Right hindlimb (tissue), 1 donor: ENCODE results near the gene AGPAT3.

Experiments
- DNase-seq: peaks from one replicate; pipeline ENCODE4 v3.0.0-alpha.2; 2018

The AGPAT3 gene

DNA sequence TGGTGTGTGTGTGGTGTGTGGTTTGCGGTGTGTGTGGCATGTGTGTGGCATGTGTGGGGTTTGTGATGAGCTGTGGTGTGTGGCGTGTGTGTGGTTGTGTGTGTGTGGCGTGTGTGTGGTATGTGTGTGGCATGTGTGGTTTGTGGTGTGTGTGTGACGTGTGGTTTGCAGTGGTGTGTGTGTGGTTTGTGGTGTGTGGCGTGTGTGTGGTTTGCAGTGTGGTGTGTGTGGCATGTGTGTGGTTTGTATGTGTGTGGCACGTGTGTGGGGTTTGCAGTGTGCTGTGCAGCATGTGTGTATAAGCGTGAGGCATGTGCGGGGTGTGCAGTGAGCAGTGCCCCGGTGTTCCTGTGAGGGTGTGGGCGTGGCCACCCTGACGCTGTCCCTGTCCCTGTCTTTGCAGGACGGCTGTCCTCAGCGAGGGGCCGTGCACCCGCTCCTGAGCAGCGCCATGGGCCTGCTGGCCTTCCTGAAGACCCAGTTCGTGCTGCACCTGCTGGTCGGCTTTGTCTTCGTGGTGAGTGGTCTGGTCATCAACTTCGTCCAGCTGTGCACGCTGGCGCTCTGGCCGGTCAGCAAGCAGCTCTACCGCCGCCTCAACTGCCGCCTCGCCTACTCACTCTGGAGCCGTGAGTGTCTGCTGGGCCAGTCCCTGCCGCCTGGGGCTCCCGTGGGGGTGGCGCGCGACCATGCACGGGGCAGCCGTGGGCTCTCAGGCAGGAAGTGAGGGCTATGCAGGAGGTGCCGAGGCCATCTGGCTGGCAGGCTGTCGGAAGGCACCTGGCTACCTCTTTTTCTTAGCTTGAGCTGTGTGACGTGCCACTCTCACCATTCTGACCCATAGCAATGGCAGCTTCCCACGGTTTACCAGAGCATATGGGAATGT is 94.5 kb downstream of the AGPAT3 start:
- DNase-seq, result no peak

DNA sequence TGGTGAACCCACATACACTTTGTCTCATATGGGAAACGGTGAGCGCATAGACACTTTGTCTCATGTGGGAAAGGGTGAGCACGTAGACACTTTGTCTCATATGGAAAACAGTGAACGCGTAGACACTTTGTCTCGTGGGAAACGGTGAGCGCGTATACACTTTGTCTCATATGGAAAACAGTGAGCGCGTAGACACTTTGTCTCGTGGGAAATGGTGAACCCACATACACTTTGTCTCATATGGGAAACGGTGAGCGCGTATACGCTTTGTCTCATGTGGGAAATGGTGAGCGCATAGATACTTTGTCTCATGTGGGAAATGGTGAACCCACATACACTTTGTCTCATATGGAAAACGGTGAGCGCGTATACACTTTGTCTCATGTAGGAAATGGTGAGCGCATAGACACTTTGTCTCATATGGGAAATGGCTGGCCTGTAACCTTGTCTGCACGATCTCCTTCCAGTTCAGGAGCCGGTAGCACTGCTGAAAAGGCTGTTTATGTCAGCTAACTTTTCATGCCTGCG is 96.4 kb downstream of the AGPAT3 start:
- no peak for DNase-seq

DNA sequence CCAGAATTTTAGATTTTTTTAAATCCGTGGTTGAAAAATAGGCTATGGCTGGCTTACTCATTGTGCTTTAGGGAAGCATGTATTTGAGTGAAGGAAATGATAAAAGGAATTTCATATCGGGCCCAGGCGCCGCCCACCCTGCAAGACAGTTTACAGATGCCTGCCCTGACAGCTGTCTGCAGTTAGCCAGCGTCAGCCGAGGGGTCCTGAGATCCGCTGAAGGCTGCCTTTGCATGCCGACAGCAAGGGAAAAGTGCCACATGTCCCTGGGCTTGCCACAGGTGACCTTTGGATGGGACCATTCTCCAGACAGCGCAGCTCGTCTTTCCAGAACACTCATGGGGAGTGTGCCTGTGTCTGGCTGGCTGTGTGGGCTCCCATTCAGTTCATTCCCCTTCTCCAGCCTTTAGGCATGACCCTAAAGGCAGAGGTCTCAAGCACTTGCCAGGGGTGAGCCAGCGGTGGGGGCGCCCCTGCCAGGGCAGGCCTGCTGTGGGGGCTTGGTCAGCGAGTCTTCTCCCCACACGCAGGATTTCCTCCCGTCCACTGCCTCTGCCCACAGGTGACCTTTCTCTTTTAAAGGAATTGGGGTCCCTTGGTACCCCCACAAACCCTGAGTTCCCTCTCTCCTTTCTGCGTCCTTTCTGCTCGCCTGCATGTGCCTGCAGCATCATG is 101.0 kb downstream of the AGPAT3 start:
- DNase-seq, result no peak

DNA sequence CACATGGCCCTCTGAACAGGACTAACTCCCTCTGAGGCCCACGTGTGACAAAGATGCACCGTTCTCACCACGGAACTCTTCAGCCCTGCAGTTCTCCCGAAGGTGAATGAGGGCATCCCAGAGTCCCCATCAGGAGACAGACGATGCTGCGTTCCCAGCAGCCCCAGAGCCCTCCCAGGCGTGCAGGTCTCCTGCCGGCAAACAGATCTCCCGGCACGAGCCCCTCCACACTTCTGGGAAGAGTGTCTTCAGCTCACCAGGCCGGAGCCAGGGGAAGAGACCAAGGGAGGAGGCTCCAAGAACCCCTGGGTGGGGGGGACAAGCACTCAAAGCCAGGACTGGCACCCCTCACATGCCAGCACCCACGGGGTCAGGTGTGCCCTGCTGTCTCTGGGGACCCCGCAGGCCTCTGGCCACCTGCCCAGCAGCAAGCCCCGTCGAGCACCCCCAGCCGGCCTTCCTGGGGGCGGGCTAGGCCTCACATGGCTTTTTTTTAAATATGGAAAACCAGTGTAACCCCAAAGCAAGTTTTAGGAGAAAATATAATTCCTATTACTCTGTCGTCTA is 102.0 kb downstream of the AGPAT3 start:
- DNase-seq, result no peak

DNA sequence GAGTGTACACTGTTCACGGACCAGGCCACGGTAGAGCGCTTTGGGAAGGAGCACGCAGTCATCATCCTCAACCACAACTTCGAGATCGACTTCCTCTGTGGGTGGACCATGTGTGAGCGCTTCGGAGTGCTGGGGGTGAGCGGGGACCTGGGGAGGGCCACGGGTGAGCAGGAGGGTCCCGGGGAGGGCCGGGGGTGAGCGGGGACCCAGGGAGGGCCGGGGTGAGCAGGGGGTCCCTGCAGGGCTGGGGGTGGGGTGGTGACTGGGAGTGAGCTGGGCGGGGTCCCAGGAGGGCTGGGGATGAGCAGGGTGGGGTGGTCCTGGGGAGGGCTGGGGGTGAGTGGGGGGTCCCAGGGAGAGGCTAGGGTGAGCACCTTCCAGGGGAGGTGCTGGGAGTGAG is 103.0 kb downstream of the AGPAT3 start:
- DNase-seq, result no peak

DNA sequence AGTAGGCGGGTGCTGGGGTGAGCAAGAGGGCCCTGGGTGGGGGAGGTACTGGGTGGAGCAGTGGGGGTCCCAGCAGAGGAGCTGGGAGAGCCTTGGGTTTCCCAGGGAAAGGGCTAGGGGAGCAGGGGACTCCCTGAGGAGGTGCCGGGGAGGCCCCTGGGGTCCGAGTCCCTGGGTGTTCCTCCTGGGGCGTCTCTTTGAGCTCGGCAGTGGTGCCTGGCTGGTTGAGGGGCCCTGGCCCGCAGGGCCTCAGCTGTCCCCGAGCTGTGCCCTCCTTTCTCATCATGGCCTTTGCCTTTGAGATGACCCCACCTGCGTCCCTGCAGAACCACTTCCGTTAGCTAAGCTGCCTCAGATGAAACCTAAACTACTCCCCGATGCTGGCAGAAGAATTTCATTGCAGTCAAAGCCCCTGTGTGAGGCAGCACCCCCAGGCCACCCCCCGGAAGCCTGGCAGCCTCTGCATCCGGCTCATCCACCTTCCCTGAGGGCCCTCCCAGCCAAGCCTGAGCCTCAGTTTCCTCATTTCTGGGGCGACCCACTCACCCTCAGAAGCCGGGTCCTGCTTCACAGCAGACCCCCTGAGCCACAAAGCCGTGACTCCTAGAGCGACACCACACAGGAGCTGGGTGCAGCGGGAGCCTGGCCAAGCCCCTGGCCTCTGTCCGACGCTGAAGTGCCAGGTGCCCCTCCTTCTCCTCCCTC is 103.5 kb downstream of the AGPAT3 start:
- no peak for DNase-seq

DNA sequence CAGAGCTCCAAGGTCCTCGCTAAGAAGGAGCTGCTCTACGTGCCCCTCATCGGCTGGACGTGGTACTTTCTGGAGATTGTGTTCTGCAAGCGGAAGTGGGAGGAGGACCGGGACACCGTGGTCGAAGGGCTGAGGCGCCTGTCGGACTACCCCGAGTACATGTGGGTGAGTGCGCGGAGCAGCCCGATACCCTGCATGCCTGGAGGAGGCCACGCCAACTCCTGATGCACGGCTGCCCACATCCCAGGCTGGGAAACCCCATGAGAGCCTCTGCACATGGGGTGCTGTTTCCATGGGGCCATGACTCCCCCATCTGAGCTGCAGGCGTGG is 104.1 kb downstream of the AGPAT3 start:
- no peak for DNase-seq

DNA sequence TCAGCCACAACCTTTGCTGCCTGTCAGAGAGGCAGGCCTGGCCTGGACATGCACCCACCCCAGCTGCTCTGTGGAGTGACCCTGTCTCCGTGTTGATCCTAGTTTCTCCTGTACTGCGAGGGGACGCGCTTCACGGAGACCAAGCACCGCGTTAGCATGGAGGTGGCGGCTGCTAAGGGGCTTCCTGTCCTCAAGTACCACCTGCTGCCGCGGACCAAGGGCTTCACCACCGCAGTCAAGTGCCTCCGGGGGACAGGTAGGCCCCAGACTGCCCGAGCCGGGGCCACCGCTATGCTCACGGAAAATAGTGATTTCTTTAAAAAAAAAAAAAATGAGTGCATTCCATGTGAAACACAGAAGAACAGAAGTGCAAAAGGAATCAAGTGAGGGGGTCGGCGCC is 105.5 kb downstream of the AGPAT3 start:
- no peak for DNase-seq

DNA sequence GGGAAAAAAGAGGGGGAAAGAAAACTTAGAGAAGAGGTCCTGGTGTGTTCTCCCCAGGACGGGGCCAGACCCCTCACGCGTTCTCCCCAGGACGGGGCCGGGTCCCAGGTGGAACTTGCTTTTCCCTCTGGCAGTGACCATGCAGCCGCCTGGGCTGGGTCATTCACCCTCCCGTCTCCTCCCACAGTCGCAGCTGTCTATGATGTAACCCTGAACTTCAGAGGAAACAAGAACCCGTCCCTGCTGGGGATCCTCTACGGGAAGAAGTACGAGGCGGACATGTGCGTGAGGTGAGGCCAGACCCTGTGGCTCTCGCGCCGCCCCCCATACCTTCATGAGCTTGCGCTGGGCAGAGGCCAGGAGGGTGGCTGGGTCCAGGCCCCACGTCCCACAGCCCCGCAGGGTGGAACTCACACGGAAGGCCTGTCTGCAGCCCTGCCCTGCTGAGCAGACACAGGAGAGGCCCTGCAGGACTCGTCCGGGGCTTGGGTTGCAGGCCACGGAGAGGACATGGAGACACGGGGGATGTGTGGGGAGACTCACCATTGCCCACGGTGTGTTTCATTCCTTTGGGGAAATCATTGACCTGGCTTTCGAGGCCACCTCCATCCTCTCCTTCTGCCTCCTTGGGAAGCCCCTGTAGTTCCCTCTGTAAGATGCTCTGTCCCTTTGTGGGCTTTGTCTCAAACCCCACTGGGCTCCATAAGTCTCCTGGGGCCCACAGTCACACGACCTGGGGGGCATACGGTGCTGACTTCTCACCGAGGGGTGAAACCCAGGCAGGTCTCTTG is 106.4 kb downstream of the AGPAT3 start:
- peak; percentile 50 for DNase-seq

DNA sequence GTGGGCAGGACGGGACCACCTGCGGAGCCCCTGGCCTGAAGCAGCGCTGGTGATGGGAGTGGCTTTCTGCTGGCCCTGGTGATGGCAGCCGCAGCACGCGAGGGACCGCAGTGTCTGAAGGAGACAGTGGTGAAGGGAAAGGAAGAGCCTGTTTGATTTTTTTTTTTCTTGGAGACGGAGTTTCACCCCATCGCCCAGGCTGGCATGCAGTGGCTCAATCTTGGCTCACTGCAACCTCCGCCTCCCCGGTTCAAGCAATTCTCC is 106.9 kb downstream of the AGPAT3 start:
- DNase-seq, result no peak

DNA sequence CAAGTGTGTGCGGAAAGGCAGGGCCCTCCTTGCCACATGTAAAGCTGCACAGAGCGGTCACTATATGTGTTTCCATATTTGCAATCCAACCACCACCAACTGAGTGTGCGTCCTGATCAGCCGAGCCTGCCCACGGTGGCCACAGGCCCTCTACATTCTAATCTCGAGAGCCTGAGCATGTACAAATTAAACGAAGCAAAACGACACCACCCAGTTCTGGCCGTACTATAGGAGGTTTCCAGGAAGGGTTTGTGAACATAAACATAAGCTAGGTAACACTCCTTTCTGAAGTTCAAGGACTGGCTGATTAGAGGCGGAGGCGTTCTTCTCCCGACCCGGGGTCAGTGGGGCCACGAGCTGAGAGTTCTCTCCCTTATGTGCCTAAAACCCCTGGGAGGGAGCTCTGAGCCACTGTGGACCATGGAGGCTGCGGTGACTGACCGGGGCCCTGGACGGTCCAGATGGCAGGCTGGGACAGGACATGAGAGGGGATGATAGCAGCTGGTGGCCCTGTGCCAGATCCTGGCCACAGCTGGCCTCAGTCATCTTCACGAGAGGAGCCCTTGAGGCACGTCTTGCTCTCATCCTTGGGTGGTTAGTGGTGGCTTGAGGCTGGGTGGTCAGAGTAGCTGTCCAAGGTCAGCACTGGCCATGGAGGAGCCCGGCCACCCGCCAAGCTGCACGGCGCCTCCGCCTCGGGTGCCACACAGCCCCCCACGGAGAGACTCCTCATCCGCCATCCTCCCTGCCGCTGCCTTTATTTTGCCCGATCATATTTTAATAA is 108.0 kb downstream of the AGPAT3 start:
- no peak for DNase-seq

DNA sequence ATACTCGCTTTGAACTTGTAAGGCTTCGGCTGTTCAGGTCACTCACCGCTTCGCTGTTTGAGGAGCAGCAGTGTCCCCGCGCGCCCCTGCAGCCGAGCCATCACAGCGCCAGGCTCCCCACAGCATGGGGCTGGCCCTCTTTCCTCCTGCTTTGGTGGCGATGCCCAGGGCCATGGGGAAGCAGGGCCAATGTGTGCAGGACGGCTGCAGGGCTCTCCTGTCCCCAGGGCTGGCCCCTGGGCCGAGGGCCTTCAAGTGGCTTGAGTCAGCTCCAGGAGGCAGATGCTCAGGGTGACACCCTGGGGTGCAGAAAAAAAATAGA is 108.6 kb downstream of the AGPAT3 start:
- no peak for DNase-seq

DNA sequence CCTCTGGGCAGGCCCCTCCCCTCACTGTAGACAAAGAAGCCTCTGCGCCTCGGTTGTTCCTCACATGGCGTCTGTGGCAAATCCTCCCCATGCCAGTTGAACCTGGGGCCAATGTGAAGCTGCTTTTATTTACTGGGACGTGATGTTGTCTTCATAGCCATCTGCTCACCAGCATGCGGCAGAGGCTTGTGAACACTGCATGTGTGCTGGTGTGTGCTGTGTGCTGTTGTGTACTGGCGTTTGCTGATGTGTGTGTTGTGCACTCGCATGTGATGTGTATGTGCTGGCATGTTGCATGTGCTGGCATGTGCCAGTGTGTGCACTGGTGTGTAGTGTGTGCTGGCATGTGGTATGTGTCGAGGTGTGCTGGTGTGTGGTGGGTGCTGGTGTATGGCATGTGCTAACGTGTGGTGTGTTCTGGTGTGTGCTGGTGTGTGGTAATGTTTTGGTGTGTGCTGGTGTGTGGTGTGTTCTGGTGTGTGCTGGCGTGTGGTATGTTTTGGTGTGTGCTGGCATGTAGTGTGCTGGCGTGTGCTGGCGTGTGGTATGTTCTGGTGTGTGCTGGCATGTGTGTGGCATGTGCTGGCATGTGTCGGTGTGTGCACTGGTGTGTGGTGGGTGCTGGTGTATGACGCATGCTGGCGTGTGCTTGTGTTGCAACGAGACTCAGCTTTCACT is 109.9 kb downstream of the AGPAT3 start:
- no peak for DNase-seq

DNA sequence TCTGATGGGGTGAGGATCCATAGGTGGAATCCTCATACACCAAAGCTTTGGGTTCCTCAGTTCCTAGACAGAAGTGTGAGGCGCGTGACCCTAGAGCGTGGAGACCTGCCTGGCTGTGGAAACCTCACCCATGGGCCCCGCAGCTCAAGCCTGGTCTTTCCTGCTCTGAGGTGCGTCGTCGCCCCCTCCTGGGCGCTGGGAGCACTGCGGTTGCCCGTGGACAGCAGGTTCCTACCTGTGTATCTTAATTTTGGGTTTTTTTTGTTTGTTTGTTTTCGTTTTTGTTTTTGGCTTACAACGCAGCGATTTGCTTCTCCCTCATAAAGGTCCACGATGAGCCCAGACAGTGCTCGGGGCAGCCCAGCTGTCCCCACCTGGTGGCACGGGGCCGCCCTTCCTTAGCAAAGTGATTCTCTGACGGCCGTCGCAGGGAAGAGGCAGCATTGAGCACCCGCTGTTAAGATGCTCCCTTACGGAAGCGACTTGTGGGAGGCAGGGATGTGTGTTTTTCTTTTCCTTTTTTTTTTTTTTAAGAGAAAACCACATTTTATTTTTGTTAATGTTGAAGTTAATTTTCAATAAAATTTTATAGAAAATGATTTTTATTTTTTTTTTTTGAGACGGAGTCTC is 110.6 kb downstream of the AGPAT3 start:
- DNase-seq, result peak; percentile 82

DNA sequence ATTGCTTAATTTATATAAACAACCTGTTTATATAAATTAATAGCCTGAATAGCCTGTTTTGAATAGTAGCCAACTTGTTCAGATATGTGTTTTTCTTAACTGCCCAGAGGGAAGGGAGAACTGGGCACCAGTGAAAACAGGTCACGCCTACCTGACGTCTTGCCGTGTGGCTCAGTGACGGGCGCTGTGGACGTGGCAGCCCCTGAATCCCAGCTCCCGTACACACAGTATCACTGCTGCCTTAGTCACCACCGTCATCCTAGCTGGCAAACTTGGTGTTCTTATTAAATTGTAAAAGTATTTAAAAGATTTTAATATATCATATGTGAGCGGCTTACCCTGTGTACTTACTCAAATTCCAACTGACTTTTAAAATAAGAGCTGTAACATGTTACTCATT is 111.6 kb downstream of the AGPAT3 start:
- no peak for DNase-seq

DNA sequence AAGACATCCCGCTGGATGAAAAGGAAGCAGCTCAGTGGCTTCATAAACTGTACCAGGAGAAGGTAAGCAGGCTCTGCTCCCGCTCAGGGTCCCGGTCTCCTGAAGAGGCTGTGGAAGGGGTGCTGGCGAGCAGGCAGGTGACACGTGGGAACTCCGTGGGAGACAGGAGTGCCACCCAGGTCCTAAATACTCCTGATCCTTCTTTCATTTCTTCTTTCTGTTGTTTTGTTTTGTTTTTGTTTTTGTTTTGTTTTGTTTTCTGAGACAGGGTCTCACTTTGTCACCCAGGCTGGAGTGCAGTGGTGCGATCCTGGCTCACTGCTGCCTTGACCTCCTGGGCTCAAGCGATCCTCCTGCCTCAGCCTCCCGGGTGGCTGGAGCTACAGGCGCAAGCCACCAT is 113.0 kb downstream of the AGPAT3 start:
- no peak for DNase-seq

DNA sequence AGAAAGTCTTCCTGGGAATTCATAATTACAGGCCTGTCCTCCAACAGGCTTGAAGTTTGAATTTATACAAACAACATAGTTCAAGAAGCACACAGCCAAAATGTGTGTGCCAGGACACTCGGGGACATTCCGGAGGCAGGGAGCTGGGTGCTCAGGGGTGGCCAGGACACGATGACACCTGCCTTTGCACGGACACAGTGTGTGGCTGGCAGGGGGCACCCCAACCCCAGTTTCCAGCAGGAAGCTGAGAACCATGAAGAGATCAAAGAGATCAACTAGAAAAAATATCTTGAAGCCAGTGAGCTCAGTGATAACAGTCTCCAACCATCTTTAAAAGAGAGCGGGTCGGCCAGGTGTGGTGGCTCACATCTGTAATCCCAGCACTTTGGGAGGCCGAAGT is 114.6 kb downstream of the AGPAT3 start:
- no peak for DNase-seq

DNA sequence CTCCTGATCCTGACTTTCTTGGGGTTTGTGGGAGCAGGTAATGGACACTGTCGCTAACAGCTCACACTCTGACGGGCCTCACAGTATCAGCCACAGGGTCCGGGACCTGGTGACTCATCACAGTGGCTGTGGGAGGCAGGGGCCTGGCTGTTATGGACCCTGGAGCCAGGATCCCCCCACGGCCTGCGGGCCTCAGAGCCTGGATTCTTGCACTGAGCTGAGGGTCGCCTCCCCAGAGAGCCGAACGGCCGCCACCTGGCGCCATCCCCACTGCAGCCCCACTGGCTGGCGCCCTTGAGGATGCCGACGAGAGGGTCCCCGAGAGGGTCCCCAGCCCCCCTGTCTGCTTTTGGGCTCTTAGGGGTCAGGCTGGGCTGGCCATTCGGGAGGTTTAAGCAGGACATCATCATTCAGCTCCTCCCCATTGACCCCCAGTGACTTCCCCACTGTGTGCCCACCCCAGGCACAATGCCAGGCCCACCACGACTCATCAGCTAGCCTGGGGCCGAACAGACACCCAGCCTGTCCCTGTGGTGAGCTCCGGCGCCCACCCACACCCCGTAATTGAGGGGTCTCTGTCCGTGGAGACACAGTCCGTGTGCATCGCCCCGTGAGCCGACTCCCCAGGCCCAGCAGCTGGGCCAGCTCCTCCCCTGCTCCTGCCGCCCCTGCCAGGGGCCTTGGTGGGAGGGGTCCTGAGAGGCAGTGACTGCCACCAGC is 116.3 kb downstream of the AGPAT3 start:
- DNase-seq, result no peak

DNA sequence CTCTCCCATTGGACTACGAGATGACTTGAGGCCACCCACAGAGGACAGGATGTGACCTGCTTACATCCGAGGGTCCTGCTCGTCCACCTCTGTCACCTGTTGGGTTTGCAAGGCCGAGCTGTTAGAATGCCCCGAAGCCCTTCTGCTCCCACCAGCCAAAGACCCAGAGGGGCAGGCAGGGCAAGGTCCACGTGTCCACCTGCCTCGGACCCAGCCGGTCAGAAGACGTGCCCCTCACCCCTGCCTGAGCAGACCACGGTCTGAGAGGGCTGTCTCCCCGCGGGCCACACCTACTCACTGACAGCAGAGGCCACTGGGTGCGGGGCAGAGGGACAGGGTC is 116.8 kb downstream of the AGPAT3 start:
- DNase-seq, result no peak

DNA sequence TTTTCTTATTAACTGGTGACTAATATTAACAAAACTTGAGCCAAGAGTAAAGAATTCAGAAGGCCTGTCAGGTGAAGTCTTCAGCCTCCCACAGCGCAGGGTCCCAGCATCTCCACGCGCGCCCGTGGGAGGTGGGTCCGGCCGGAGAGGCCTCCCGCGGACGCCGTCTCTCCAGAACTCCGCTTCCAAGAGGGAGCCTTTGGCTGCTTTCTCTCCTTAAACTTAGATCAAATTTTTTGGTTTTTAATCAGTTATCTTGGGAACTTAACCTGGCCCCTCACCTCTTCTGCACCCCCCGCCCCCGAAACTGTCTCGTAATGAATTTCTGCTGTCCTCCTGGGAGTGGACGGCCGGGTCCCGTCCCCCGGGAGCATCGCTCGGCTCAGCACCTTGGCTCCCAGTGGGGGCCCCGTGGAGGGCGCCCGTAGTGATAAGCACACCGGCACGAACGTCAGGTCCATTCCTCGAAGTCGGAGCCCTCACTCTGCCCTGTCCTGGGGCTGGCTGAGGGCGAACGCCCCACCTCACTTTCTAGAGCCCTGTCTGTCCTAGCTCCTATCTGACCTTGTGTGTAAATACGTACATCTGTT is 117.6 kb downstream of the AGPAT3 start:
- no peak for DNase-seq
